ENCODE measurements around the gene AFAP1L2.

The AFAP1L2 gene

DNA sequence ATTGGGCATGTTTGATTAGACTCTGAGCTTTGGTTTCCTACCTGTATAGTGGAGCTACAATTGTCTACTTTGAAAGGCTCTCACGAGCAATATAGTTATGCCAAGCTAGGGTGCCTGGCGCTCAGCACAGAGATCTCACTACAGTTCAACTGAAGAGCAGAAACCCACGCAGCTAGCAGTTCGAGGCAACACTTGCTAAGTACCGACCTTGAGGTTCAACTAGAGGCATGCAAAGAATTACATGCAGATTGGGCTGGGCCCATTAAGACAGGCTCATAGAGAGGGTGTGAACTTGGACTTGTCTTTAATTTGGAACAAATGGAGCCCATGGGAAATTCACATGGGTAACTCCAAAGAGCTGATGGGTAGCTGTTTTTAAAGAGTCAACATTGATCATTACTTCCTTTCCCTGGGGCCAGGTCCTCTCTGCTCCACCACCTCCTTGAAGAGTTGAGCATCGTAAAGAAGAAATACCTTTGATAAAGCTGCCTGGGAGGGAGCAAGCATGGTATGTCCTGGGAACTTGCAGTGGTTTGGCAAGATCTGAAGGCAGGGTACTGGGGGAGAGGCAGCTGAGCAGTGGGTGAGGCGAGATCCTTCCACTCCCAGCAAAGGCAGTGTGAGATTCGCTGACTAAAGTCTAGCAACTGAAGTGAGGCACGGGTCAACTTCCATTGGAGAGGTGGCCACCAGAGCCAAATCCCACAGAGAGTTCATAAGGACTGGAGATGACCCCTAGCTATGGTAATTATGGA lies 25.5 kb upstream of the AFAP1L2 start:
- no peak overlapping the region for H3K4me3 ChIP-seq
- no peak for DNase-seq (ENCODE audit: low spot score)
- H3K27ac ChIP-seq, result no peak overlapping the region
- TF ChIP-seq, protein P1, sequence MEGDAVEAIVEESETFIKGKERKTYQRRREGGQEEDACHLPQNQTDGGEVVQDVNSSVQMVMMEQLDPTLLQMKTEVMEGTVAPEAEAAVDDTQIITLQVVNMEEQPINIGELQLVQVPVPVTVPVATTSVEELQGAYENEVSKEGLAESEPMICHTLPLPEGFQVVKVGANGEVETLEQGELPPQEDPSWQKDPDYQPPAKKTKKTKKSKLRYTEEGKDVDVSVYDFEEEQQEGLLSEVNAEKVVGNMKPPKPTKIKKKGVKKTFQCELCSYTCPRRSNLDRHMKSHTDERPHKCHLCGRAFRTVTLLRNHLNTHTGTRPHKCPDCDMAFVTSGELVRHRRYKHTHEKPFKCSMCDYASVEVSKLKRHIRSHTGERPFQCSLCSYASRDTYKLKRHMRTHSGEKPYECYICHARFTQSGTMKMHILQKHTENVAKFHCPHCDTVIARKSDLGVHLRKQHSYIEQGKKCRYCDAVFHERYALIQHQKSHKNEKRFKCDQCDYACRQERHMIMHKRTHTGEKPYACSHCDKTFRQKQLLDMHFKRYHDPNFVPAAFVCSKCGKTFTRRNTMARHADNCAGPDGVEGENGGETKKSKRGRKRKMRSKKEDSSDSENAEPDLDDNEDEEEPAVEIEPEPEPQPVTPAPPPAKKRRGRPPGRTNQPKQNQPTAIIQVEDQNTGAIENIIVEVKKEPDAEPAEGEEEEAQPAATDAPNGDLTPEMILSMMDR (IDR thresholded peaks at IDR 0.05), result no peak

GRCh38 chr10:114427124-114427852 lies 23.0 kb upstream of the AFAP1L2 start:
- TF ChIP-seq, protein P1 (IDR thresholded peaks at IDR 0.05), result no peak
- H3K27ac ChIP-seq, result peak overlapping the region in 1 of 2 donors; percentile 58
- DNase-seq (ENCODE audit: low spot score), result no peak
- no peak overlapping the region for H3K4me3 ChIP-seq

DNA sequence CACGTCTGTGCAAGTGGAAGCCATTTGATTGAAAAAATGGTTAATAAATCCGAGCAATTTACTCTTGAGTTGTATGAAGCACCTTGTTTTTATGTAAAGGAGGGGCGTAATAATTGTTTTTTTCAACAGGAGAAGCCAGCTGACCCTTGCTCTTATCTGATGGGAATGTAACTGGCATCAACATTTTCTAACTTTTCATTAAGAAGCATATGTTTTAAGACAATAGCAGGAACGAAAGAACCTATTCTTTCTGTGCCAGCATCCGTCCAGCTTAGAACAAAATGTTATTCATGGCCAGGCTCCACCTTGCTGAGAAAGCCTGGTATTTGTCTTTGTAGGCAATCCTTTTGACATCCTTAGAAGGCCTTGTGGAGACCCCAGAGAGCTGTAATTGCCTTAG lies 22.2 kb upstream of the AFAP1L2 start:
- no peak for DNase-seq (ENCODE audit: low spot score)
- no peak overlapping the region for H3K27ac ChIP-seq

DNA sequence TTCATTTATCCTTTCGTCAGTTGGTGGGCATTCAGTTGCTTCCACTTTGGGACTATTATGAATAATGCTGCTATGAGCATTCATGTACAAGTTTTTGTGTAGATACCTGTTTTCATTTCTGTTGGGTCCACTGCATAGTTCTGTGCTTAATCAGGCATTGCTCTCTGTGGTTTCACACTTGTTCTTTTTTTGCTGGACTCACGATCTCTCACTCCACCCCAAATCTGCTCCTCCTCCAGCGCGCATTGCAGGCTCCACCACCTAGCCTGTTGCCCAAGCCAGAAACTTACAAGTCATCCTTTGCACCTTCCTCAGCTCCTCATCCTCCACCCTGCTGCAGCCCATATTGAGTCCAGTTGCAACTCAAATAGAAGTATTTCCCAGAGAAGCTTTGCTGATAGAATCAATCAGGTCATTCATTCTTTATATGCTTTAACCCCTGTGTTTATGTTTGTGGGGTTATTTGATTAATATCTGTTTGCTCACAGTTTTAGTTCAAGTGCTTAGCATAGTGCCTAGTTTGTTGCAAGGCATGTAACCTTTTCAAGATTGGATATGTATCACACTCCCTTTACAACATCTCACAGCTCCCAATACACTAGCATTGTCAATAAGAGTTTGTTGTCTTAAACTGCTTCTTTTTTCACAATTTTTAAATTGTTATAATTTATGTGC lies 16.6 kb upstream of the AFAP1L2 start:
- no peak overlapping the region for H3K4me3 ChIP-seq
- TF ChIP-seq, protein P1 (IDR thresholded peaks at IDR 0.05), result no peak
- no peak for DNase-seq (ENCODE audit: low spot score)
- H3K27ac ChIP-seq, result no peak overlapping the region

More for the DNA sequence above, 22.2 kb upstream of the AFAP1L2 start:
- TF ChIP-seq, protein P1 (IDR thresholded peaks at IDR 0.05), result no peak
- H3K4me3 ChIP-seq, result no peak overlapping the region

DNA sequence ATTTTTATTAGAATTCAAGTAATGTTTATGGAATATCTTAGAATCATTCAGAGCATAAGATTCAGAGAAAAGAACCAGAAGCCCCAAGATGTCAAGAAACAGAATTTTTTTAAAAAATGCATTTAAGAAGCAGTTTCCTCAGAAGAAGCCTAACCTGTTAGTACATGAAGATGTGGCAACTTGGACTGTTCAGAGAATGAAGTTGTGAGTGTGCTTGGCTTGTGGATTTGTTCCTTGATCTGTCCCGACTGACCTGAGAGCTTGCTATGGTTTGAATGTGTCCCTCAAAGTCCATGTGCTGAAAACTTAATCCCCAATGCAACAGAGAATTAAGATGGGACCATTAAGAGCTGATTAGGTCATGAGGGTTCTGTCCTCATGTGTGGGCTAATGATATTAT lies 13.8 kb upstream of the AFAP1L2 start:
- Histone ChIP-seq H3K4me3 (no peak overlapping the region), H3K27ac (no peak overlapping the region)
- DNase-seq (ENCODE audit: low spot score), result no peak
- TF ChIP-seq, protein P1 (IDR thresholded peaks at IDR 0.05), result no peak

- DNase-seq (ENCODE audit: low spot score), result no peak
- Histone ChIP-seq H3K27ac (peak overlapping the region in 1 of 2 donors; percentile 60), H3K4me3 (no peak overlapping the region)
- TF ChIP-seq, protein P1 (IDR thresholded peaks at IDR 0.05), result no peak
Measured at GRCh38 chr10:114412907-114413797, 8.8 kb upstream of the AFAP1L2 start.
